Activated naive CD8-positive, alpha-beta T cell treated with anti-CD3 and anti-CD28 coated beads, Interleukin-2, amount 50 U/mL, for 16 hours (primary cell): ENCODE measurements around the gene KIF26A.
"Not testable (repeated sequence)": the region's sequence is repeated elsewhere in the genome, so short reads cannot be mapped to it uniquely, and the experiment has no call there.

Experiments
- DNase-seq: peaks from one replicate; pipeline ENCODE4 v3.0.0-alpha.2; 2020; ENCODE audit warnings: low read depth, low spot score

Gene KIF26A

DNA sequence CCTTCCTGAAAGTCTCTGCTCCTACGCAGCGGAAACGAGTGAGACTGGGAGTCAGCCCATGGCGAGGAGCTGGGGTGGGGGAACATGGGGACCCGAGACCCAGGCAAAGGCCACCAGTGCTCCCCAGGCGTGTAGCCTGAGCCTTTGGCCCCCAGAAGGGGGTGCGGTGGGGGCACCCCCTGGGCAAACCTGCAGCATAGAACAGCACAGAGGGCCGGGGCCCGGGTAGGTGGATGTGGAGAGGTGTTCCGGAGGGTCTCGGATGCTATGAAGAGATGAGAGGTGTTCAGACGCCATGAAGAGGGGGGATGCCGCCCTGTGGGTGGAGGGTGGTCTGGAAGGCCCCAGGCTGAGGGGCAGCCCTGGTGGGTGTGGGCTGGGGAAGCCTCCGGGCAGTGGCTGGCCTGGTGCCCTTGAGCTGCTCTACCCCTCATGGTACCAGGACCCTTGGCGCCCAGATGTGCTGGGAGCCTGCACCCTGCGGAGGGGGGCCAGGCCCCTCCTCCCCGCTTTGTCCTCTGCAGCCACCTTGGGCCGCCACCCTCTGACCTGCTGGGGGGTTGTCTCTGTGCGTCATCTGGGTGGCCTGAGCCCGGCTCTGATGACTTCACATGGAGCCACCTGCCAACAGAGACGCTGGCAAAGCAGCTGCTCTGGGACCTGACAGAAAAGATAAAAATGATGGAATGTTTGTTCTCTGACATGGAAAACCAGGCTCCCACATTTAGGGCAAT, 83.4 kb downstream of the KIF26A start:
- DNase-seq: no peak

DNA sequence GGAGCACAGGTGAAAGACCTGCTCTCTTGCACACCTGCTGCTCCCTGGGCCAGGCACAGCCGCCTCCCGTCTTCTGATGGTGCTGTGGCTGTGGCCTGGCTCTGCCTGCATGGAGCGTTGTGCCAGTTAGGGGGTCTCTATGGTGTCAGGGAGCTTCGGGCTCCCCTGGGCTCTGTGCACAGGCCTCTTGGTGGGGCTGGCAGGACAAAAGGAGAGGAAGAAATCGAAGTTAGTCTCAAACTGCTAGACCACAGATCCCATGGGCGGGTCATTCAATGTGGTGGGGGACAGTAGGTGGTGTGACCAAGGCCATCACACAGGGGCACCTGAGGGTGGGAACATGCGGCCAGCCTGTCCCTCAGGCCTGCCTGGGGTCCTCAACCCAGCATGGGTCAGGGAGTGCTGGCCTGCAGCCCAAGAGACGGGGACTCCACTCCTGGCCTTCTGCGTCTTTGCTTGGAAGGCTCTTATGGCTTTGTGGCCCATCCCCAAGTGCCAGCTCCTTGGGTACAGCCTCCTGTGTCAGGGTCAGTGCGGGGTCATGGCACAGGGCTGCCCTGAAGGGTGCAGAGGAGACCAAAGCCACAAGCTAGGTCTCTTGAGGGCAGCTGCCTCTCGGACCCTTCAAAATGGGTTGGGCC, 84.1 kb downstream of the KIF26A start:
- no peak for DNase-seq

DNA sequence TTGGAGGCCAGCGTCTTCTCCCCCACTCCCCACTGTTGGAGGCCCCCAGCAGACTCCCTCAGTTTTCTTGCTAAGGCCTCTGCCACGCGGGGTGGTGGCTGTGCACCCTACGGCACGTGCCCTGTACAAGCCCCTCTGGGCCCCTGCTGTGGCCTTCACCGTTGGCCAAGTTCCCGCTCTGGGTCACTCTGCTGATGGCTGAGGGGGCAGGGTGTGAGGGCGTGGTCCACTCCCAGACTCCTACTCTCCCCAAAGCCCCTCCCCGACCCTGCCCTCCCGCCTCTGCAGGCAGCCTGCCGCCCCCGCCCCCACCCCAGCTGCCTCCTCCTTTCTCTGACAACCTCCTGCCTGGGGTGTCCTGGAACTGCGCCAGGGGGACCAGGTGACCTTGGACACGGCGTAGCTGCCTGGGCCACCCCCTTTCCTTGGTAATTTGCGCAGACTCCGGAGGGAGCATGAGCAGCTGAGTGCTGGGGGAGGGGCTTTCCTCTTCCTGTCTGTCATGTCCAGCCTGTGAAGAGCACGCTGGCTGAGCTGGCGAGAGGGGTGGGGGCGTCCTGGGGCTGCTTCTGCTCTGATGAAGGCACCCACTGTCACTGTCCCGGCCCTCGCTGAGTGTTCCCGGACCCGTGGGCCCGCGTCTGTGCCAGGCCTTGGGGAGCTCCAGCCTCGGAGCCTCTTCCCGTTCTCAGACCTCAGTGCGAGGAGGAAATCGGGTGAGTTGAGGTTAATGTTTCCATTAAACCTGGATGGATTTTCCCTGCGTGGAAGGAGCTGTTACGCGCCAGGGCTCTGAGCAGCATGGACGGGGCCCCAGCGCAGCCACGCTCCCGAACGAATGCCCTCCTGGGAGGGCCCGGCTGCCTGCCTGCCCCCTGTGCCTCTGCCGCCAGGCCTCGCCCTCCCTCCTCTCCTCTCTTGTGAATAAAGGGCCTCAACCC, 85.0 kb downstream of the KIF26A start:
- no peak for DNase-seq

DNA sequence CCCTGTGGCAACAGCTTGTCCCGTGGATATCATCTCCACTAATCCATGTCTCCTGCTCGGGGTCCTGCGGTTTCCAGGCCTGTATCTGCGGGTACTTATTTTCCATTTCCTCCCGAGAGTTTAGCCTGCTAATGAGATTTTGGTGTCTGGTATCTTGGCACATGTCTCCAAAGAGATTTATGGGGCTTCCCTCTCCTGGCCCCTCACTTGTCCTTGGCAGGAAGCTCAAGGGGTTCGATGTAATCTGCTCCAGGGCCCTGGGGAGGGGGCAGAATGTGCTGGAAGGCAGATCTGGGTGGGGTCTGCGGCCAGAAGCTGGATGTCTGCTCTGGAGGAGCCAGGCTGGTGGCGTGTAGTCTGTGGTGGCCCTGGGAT, 85.7 kb downstream of the KIF26A start:
- no peak for DNase-seq

DNA sequence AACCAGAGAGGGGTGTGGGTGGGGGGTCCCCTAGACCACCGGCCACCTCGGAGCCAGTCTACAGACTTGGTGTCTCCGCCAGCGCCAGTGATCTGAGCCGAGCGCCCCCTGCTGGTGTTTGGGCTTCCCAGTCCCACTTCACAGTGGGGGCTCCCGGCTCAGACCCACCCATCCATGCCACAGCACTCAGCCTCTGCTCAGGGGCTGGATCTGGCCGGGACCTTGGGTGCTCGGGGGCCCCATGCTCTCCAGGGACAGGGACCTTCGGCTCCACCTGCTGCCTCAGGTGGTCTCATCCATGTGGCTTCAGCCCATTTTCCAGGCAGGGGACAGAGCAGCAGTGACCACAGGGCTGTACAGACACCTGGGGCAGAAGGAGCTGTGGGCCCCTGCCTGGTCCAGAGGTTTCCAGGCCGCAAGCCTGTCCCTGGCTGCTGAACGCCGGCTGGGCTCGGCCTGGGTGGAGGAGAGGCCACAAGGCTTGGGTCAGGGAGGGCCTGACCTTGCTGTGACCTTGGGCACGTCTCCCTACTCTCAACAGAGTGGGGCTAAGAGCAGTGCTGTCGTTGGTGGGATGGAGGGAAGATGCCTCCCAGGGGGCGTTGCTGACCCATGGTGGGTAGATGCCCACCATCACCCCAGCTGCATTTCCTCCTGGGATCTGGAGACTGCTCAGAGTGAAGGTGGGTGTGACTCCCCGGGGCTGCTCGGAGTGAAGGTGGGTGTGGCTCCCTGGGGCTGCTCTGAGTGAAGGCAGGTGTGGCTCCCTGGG, 86.3 kb downstream of the KIF26A start:
- no peak for DNase-seq

DNA sequence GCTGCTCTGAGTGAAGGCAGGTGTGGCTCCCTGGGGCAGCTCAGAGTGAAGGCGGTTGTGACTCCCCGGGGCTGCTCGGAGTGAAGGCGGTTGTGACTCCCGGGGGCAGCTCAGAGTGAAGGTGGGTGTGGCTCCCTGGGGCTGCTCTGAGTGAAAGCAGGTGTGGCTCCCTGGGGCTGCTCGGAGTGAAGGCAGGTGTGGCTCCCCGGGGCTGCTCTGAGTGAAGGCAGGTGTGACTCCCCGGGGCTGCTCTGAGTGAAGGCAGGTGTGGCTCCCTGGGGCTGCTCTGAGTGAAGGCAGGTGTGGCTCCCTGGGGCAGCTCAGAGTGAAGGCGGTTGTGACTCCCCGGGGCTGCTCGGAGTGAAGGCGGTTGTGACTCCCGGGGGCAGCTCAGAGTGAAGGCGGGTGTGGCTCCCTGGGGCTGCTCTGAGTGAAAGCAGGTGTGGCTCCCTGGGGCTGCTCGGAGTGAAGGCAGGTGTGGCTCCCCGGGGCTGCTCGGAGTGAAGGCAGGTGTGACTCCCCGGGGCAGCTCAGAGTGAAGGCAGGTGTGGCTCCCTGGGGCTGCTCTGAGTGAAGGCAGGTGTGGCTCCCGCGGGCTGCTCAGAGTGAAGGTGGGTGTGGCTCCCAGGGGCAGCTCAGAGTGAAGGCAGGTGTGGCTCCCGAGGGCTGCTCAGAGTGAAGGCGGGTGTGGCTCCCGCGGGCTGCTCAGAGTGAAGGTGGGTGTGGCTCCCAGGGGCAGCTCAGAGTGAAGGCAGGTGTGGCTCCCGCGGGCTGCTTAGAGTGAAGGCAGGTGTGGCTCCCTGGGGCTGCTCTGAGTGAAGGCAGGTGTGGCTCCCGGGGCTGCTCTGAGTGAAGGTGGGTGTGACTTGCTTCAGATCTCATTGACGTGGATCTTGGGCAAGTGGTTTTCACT, 87.1 kb downstream of the KIF26A start:
- DNase-seq: not testable (repeated sequence)

DNA sequence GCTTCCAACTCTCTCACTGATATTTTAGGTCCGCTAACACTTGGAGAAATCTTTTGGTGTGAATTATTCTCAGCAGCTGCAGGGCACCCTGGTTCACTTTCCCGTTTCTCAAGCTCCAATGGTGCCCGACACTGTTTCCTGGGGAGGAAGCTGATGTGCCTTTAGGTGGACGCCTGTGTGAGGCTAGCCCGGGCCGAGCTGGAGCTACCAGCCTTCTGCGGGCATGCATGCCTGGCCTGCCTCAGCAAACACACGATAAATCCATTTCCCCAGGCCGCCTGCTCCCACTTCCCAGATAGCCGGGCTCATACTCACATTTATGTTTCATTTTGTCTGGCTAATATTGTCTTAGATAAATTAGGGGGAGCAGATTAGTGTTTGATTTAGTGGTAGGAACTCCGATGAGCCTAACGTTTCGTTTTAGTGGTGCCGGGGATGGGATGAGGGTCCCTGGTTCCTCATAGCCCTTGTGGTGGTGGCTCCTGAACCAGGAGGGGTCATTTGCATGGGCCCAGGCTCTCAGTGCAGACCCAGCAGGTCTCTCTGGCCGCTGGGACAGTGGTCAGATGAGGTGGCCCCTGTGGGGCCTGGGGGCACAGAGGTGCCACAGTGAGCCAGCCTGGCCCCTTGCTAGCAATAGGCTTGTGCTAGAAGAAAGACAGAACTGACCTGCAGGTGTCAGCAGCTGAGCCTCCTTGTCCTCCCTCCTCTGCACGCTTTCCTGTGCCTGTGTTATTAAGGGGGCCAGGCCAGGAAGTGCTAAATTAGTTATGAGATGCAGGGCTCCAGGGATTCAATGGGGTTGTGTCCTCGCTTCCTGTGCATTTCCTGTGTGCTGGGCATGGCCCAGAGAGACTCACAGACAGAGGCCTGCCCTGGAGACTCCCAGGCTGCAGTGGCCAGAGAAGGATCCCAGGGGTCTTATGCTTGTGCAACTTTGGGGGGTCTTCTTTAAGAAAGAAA, 88.3 kb downstream of the KIF26A start:
- DNase-seq: no peak

DNA sequence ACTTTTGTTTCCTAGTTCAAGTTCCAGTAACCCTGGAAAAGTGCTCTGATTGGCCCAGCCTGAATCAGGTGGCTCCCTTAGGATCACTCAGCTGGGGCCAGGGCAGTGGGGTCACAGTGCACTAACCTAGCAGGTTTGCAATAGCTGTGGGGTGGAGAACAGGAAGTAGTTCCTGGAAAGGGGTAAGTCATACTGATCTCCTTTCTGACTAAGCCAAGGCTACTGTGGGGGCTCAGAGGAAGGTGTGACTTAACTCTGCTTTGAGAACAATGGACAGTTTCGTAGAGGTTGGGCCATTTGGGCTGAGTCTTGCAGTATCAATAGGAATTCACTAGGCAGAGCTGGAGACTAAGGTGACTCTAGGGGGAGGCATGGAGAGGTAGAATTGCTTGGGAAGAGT, 89.4 kb downstream of the KIF26A start:
- DNase-seq: no peak

DNA sequence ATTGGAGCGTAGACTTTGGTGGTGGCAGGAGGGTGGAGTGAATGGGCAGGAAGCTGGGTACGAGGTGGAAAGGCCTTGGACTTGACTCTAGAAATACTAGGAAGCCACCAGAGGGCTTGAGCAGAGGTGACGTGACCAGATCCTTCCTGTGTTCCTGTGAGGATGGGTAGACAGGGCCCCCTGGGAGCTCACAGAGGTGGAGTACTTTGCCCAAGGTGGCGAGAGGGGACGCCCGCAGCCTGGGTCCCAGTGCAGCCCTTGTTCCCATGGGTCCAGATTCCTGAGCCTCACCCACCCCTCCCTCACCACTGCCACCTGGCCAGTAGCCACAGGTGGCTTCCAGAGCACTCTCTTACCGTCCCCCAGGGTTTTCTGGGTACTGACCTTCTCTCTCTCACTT, 89.8 kb downstream of the KIF26A start:
- no peak for DNase-seq

DNA sequence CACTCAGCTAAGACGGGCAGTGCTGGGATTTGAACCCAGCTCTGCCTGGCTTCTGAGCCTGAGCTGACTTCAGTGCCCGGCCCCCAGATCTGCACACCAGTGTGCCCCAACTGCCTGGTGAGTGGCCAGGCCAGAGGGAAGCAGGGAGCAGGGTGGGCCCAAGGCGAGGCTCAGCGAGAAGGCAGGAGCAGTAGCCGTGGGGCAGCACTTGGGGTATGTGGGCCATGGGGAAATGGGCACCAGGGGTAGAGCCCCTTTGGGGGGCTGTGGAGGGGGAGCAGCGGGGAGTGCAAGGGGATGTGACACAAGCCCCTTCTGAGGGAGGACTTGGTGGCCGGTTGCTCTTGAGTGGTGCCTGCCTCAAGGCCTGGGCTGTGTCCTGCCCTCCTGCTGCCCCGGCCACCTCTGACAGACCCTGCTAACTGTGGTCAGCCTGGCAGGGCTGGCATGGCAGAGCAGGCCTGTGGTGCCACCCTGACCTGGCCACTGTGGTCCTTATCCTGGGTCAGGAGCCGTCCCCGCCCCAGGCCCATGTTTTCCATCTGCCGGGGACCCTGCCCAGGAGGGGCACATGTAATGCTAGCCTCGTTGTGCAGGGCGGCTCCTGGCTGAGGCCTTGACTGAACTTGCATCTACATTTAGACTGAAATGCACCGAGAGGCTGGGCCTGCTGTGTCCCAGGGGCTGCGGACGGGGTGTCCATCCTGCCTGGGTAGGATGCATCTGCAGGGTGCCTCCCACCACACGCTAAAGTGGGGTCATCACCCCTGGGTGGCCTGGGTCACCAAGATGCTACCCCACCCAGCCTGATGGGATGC, 90.5 kb downstream of the KIF26A start:
- DNase-seq: no peak

DNA sequence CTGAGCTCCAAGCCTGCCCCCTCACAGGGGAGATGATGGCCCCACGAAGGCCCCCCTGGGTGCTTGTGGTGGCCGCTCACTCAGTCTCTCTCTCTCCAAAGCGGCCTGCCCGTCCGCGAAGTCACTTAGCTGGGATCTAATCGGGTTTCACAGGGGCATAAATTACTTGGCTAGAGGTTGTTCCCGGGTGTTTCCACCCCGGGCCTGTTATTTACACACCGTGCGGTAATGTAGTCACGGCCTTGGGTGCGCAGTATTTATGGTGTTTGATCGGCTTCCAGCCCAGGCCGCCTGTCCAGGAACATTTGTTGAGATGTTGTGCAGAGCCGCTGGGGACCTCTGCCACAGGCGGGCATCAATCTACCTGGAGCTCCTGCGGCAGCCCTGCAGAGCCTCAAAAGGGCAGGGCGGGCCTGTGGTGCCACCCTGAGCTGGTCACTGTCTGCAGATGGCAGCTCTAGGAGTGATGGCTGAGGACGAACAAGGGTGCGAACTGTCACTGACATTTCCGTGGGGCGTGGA, 91.2 kb downstream of the KIF26A start:
- DNase-seq: no peak

DNA sequence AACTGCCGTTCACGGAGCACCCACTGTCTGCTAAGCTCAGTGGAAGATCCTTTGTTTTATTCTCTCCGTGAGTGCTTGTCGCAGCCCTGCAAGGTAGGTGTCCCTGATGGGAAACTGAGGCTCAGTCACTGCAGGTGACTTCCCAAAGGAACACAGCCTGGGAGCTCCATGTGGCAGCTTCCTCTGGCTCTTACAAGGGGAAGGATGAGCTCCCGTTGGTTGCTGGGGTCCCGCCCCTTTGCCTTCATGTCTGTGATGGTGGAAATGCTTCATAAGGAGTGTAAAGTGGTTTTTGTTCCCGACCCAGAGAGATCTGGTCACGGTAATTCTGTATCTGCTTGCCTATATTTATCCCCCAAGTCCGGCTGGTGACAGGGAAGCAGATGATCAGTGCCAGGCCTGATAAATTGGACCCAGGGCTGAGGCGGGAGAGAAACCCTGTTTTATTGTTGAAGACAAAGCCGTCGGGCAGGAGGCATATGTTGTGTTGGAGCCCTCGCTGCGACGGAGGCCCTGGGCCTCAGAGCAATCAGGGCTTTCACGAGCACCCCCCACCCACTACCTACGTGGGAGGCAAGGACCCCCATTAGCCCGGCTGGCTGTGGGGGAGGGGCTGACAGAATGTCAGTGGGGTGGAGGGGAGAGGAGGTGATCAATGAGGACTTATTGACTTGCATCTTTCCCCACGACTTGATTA, 91.9 kb downstream of the KIF26A start:
- no peak for DNase-seq
